GM19023 (cell line): ENCODE measurements around the gene RB1.

Experiments
- ATAC-seq: cut with Tn5 transposase; IDR thresholded peaks from one replicate; pipeline ENCODE4 v1.9.1; 2021; ENCODE audit warnings: mild to moderate bottlenecking, moderate library complexity; ENCODE audit not compliant: unreplicated experiment

RB1 gene

GRCh38 chr13:48526286-48526685, 222.7 kb downstream of the RB1 start:
- no peak for ATAC-seq

- no peak for ATAC-seq
Observed at GRCh38 chr13:48527955-48528354, 224.4 kb downstream of the RB1 start.

DNA sequence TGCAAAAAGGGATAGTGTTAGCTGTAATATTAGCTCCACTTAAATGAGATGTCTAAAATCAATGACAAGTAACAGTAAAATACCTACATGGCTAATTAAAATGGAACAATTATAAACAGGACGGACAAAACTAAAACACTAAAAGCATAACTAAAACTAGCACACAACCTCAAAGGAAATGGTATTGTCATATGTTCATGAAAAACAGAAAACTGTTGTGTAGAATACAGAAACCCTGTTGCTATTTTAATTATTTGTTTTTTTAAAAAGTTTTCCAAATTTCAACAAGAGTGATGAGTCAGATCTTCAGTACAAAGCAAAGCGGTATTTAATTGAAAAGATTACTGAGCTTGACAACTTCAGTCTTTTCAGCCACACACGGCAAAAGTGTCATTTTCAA, 225.2 kb downstream of the RB1 start:
- ATAC-seq = no peak

- no peak for ATAC-seq
Observed at GRCh38 chr13:48530833-48531232, 227.3 kb downstream of the RB1 start.
